Endothelial cell of umbilical vein (primary cell): ENCODE results near the gene TBC1D16. TPM values are rescaled to one million over a fixed set of nuclear protein-coding genes. Genes with fewer than 3 reads are reported as not detected.

Experiments
- BruUV-seq: library from RNA; stranded (reverse); fragments of 400-500 nt; replicated peaks from 2 replicates; lab custom pipeline; 2021; lab: Mats Ljungman, UMichigan
- CTCF ChIA-PET: fragments of 300-600, 350-600 bp; sonication (Branson Sonifier 250); formaldehyde crosslinking; loops from one replicate; lab custom pipeline; 2021; ENCODE audit warnings: antibody characterized with exemption, inconsistent platforms; lab: Charles Lee
- POLR2A ChIA-PET: fragments of 300-600, 350-600 bp; sonication (Branson Sonifier 250); formaldehyde crosslinking; loops from one replicate; lab custom pipeline; 2021; ENCODE audit warnings: antibody characterized with exemption, inconsistent platforms; lab: Charles Lee
- DNase-seq: peaks from one replicate; pipeline ENCODE4 v3.0.0-alpha.2; 2011; ENCODE audit warnings: low read depth, low spot score
- FAIRE-seq: peaks from 2 replicates; lab custom pipeline; 2011; peaks lifted over from hg19 to GRCh38; lab: Jason Lieb, UNC
- H2AFZ ChIP-seq: 2 replicates; pipeline ENCODE4 v1.6.0; 2012; ENCODE audit warnings: low read depth, low read length, control low read depth, inconsistent platforms
- H3K27ac ChIP-seq: 2 replicates; pipeline ENCODE4 v1.5.1; 2011; ENCODE audit warnings: low read depth, mild to moderate bottlenecking, control low read depth, low read length, moderate library complexity; ENCODE audit not compliant: insufficient read depth
- H3K27me3 ChIP-seq, 2 experiments: 2 replicates each; pipeline versions ENCODE4 v1.6.0 to v1.6.1; 2011; ENCODE audit warnings: low read length in 2 of 2, mixed read lengths in 1 of 2; ENCODE audit not compliant: control insufficient read depth in 2 of 2, insufficient read depth in 2 of 2
- H3K36me3 ChIP-seq, 2 experiments: 2 replicates in 1 of 2; 3 replicates in 1 of 2; pipeline ENCODE4 v1.5.1; 2011; ENCODE audit warnings: low read length in 2 of 2, mild to moderate bottlenecking in 1 of 2, moderate library complexity in 1 of 2; ENCODE audit not compliant: control insufficient read depth in 2 of 2, insufficient read depth in 2 of 2; ENCODE audit errors: extremely low read depth in 1 of 2
- H3K4me1 ChIP-seq: 3 replicates; pipeline ENCODE4 v1.5.1; 2011; ENCODE audit warnings: mild to moderate bottlenecking, low read length; ENCODE audit not compliant: control insufficient read depth, insufficient read depth; ENCODE audit errors: extremely low read depth
- H3K4me2 ChIP-seq: 2 replicates; pipeline ENCODE4 v1.6.1; 2011; ENCODE audit warnings: low read length, control low read depth, mixed read lengths; ENCODE audit not compliant: insufficient read depth
- H3K4me3 ChIP-seq, 3 experiments: fragments of 200-600 bp in 1 of 3; sonication (generic), shearing (Covaris generic) in 1 of 3; replicated peaks in 1 of 3; 2 replicates each; pipeline ENCODE4 v1.5.1; 2011 to 2016; ENCODE audit warnings: control low read depth in 3 of 3, low read length in 3 of 3, mild to moderate bottlenecking in 2 of 3, inconsistent platforms in 1 of 3, low read depth in 1 of 3, moderate library complexity in 1 of 3; ENCODE audit not compliant: insufficient read depth in 1 of 3
- H3K79me2 ChIP-seq: 2 replicates; pipeline ENCODE4 v1.6.0; 2012; ENCODE audit warnings: low read length, inconsistent platforms; ENCODE audit not compliant: control insufficient read depth, insufficient read depth
- H3K9ac ChIP-seq: replicated peaks from 2 replicates; pipeline ENCODE3; 2011; ENCODE audit warnings: low read length, control low read depth; ENCODE audit not compliant: insufficient read depth; ENCODE audit errors: extremely low read depth
- H3K9me1 ChIP-seq: replicated peaks from 3 replicates; pipeline ENCODE4 v1.6.0; 2011; ENCODE audit warnings: mild to moderate bottlenecking, low read length; ENCODE audit not compliant: control insufficient read depth, insufficient read depth; ENCODE audit errors: extremely low read depth
- H3K9me3 ChIP-seq: replicated peaks from 2 replicates; pipeline ENCODE4 v1.5.1; 2012; ENCODE audit warnings: low read length, inconsistent platforms; ENCODE audit not compliant: control insufficient read depth, insufficient read depth
- H4K20me1 ChIP-seq: replicated peaks from 2 replicates; pipeline ENCODE3; 2011; ENCODE audit warnings: mild to moderate bottlenecking, low read length; ENCODE audit not compliant: control insufficient read depth, insufficient read depth; ENCODE audit errors: extremely low read depth
- EZH2 ChIP-seq: IDR thresholded peaks from 2 replicates; pipeline ENCODE4 v1.6.1; 2012; ENCODE audit warnings: borderline replicate concordance, low read depth, mild to moderate bottlenecking, moderate library complexity, low read length, inconsistent platforms; ENCODE audit not compliant: severe bottlenecking
- FOS ChIP-seq: IDR thresholded peaks from 2 replicates; pipeline ENCODE4 v1.6.1; 2011; ENCODE audit warnings: mild to moderate bottlenecking, low read length, moderate library complexity, borderline replicate concordance; ENCODE audit not compliant: insufficient read depth
- GATA2 ChIP-seq: IDR thresholded peaks from 2 replicates; pipeline ENCODE4 v1.7.0; 2011; ENCODE audit warnings: low read depth, mild to moderate bottlenecking, moderate library complexity, mixed read lengths, low read length; ENCODE audit not compliant: insufficient read length, insufficient read depth
- JUN ChIP-seq: IDR thresholded peaks from 2 replicates; pipeline ENCODE4 v1.6.1; 2011; ENCODE audit warnings: borderline replicate concordance, low read depth; ENCODE audit not compliant: insufficient read length, insufficient read depth
- MYC ChIP-seq: IDR thresholded peaks from one replicate; pipeline ENCODE4 v1.6.1; 2011; ENCODE audit warnings: mild to moderate bottlenecking, low read depth, low read length
- POLR2A ChIP-seq: IDR thresholded peaks from 2 replicates; pipeline ENCODE4 v1.6.1; 2012; ENCODE audit warnings: low read depth, mild to moderate bottlenecking, control low read depth, low read length
- POLR2AphosphoS5 ChIP-seq: IDR thresholded peaks from 2 replicates; pipeline ENCODE4 v1.6.1; 2012; ENCODE audit warnings: low read depth, mild to moderate bottlenecking, control low read depth, low read length, moderate library complexity; ENCODE audit not compliant: insufficient read depth
- dilution Hi-C: fragments of 300-500 bp; cut with MboI; formaldehyde crosslinking; loops from one replicate; pipeline ENCODE4 v1.15.0; 2019; ENCODE audit warnings: low sequenced_read_pairs; ENCODE audit not compliant: extremely low pct_ligation_motif_present
- intact Hi-C: fragments of 100-400 bp; cut with micrococcal nuclease; formaldehyde crosslinking; loops from one replicate; pipeline ENCODE4 v1.10.0; 2022
- polyA plus RNA-seq, 4 experiments: library from polyadenylated mRNA; depleted of rRNA in 3 of 4; stranded (reverse) in 3 of 4; unstranded in 1 of 4; fragments of >200 nt; gene quantifications; 2 replicates each; pipeline versions ENCODE4 v1.2.1 to v1.2.3, GENCODE V29; 2011 to 2012; ENCODE audit warnings: missing spikeins in 1 of 4
- total RNA-seq: library from RNA; stranded (reverse); gene quantifications from 2 replicates; pipeline ENCODE4 v1.2.3, GENCODE V29; 2021
- TF ChIP-seq, protein P1 (sequence below): IDR thresholded peaks from 2 replicates; pipeline ENCODE4 v1.6.1; 2011; ENCODE audit not compliant: insufficient read depth, insufficient read length
- TF ChIP-seq, protein P2 (sequence below), 2 donors: IDR thresholded peaks; 1 replicate in 1 of 2; 2 replicates in 1 of 2; pipeline ENCODE4 v1.5.1; 2011; ENCODE audit warnings: low read length in 2 of 2, mild to moderate bottlenecking in 2 of 2, moderate library complexity in 2 of 2, control low read depth in 1 of 2, inconsistent platforms in 1 of 2, low read depth in 1 of 2; ENCODE audit not compliant: insufficient read depth in 1 of 2; ENCODE audit errors: extremely low read depth in 1 of 2

The TBC1D16 gene
- total and polyA plus RNA-seq, 2 donors (not counting 3 experiments of a cell fraction or from before 2014, with no cell fraction given): 12.9 to 48.6 TPM

DNA sequence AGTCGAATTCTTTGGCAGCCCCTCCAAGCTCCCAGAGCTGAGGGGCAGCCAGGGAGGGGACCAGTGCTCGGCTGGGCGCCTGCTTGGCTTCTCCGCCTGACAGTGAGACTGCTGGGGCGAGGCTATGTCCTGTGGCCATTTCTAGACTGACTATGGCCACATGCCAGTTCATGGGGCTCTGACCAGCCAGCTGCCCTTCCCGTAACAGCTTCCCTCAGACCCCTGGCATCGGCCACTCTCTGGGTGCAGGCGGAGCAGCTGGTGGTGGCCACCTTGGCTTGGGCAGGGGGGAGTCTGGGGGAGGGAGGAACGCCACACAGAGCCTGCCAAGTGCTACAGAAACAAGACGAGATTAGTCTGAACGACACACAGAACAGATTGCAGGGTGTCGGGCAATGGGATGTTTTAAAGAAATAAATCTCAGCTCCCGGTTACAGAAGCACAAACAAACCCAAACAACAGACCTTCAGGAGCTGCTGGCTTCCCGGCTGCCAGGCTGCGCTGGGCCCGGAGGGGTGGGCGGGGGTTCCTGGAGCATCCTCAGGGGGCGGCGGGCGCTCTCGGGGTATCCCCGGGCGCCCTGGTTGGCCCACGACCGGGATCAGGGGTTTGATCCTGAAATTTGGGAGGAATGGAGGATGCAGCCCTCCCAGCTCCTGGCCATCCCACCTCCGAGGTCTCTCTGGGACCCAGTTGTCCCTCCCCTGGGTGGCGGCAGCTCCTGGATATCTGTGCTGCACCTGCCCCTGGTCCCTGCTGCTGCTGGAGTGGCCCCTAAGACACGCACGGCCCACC lies 34.5 kb downstream of the TBC1D16 start:
- no peaks in the 10 kb centered on the region for H3K79me2 ChIP-seq
- CTCF ChIA-PET: interaction anchor here (0.6 kb wide), 2 partner anchors 205 to 1642 kb away, joined by 3 read pairs; no protein-coding TSS in a partner anchor
- H3K36me3 ChIP-seq: peaks cover 2 to 11% of the 10 kb centered on the region in 2 experiments
- no peaks in the 10 kb centered on the region for H4K20me1 ChIP-seq
- FAIRE-seq: no peak
- dilution Hi-C loops: no loop called here
- H2AFZ ChIP-seq: no peak overlapping the region
- intact Hi-C loops: no loop called here
- H3K27me3 ChIP-seq: no peaks in the 10 kb centered on the region
- no TSS peak for BruUV-seq
- no peaks in the 10 kb centered on the region for H3K9me3 ChIP-seq
- TF ChIP-seq POLR2AphosphoS5 (no peak), GATA2 (no peak)
- TF ChIP-seq, protein P1, sequence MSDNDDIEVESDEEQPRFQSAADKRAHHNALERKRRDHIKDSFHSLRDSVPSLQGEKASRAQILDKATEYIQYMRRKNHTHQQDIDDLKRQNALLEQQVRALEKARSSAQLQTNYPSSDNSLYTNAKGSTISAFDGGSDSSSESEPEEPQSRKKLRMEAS: no peak
- H3K4me2 ChIP-seq: no peak overlapping the region
- POLR2A ChIA-PET: no interaction called here
- no peak overlapping the region for H3K4me3 ChIP-seq
- no peak overlapping the region for H3K9ac ChIP-seq
- H3K4me1 ChIP-seq: no peaks in the 10 kb centered on the region
- H3K9me1 ChIP-seq: no peaks in the 10 kb centered on the region
- DNase-seq: no peak
- H3K27ac ChIP-seq: no peak overlapping the region

DNA sequence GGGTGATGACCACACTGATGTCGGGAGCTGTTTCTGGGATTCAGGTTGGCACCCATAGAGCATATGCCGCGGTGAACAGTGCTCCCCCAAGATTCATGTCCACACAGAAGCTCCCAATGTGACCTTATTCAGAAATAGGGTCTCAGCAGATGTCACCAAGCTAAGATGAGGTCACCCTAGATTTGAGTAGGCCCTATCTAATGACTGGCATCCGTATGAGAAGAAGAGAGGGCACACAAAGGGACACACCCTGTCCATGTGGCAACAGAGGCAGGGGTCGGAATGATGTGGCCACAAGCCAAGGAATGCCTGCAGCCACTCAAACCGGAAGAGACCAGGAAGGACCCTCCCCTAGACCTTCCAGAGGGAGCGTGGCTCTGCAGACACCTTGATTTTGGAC lies 35.5 kb downstream of the TBC1D16 start:
- Histone ChIP-seq H3K4me3 (no peak overlapping the region), H3K36me3 (peaks cover 2 to 9% of the 10 kb centered on the region in 2 experiments), H2AFZ (no peak overlapping the region), H3K79me2 (no peaks in the 10 kb centered on the region), H3K27ac (no peak overlapping the region), H3K27me3 (no peaks in the 10 kb centered on the region), H3K9me1 (no peaks in the 10 kb centered on the region), H4K20me1 (no peaks in the 10 kb centered on the region), H3K4me1 (no peaks in the 10 kb centered on the region), H3K4me2 (no peak overlapping the region), H3K9me3 (no peaks in the 10 kb centered on the region), H3K9ac (no peak overlapping the region)
- intact Hi-C loops (no loop called here), dilution Hi-C loops (no loop called here)
- TF ChIP-seq GATA2 (no peak), EZH2 (no peak), JUN (no peak), POLR2AphosphoS5 (no peak), POLR2A (no peak), FOS (no peak), MYC (no peak)
- TF ChIP-seq, protein P1: no peak
- TF ChIP-seq, protein P2, sequence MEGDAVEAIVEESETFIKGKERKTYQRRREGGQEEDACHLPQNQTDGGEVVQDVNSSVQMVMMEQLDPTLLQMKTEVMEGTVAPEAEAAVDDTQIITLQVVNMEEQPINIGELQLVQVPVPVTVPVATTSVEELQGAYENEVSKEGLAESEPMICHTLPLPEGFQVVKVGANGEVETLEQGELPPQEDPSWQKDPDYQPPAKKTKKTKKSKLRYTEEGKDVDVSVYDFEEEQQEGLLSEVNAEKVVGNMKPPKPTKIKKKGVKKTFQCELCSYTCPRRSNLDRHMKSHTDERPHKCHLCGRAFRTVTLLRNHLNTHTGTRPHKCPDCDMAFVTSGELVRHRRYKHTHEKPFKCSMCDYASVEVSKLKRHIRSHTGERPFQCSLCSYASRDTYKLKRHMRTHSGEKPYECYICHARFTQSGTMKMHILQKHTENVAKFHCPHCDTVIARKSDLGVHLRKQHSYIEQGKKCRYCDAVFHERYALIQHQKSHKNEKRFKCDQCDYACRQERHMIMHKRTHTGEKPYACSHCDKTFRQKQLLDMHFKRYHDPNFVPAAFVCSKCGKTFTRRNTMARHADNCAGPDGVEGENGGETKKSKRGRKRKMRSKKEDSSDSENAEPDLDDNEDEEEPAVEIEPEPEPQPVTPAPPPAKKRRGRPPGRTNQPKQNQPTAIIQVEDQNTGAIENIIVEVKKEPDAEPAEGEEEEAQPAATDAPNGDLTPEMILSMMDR (IDR thresholded peaks at IDR 0.05; ENCODE audit: extremely low read depth in 1 of 2, insufficient read depth in 1 of 2, low read depth in 1 of 2, low read length in 2 of 2): no peak
- no peak for FAIRE-seq
- POLR2A ChIA-PET: no interaction called here
- CTCF ChIA-PET: interaction anchor here (0.8 to 1.1 kb wide), 3 partner anchors 8 to 165 kb away, joined by 3 to 6 read pairs (median 3); no protein-coding TSS in a partner anchor
- DNase-seq: no peak
- BruUV-seq: no TSS peak
